Esophagus mucosa (tissue), 1 donor: ENCODE results near the gene SLC7A11. TPM values are rescaled to one million over a fixed set of nuclear protein-coding genes. Genes with fewer than 3 reads are reported as not detected.

Source experiments
- ATAC-seq: fragments of 200-7000 bp; cut with Tn5 transposase; one replicate; pipeline ENCODE4 v1.9.1; 2020
- total RNA-seq: library from RNA; stranded (reverse); gene quantifications from one replicate; pipeline ENCODE4 v1.2.4, GENCODE V29; 2023
- donor health status: DM: yes; HTN: yes; CAD: no.

Gene SLC7A11
- total RNA-seq, 1 donor from 2014 or later, result 16.3 TPM

DNA sequence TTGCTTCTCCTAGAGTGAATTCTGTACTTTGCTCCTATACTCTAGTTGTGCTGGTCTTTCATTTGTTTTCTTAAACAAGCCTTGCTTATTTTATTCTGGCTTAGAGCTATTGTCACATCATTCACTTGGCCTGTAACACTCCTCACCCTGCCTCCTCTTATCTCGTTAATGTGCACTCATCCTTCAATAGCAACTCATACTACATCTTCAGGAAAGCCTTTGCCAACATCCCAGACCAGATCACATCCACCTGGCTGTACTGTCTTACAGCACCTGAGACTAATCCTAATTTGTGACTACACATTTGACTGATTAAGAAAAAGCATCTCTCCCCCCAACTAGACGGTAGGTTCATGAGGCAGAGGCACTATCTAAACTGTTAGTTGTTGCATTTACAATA lies 80.8 kb downstream of the SLC7A11 start:
- ATAC-seq, result no peak

- ATAC-seq, result no peak
Measured at GRCh38 chr4:138158746-138159297, 83.3 kb downstream of the SLC7A11 start.

DNA sequence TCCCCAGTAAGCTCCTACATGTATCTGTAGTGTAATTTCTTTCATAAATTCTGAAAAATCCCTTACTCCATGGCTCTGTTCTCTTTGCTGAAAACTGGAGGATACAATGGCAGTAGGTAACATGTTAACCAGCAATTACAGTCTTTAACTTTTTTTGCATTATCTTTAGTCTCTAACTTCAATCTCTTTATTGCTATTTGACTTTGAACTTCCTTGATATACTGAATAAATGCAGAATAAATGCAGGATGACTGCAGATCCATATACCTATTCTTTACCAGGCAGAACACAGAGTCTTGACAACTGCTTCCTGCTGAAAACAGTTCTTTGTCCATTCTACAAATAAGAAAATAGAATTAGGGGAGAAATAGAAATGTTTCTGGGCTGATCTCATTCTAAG lies 101.3 kb downstream of the SLC7A11 start:
- ATAC-seq, result no peak

GRCh38 chr4:138138774-138139173 lies 103.4 kb downstream of the SLC7A11 start:
- ATAC-seq, result no peak

DNA sequence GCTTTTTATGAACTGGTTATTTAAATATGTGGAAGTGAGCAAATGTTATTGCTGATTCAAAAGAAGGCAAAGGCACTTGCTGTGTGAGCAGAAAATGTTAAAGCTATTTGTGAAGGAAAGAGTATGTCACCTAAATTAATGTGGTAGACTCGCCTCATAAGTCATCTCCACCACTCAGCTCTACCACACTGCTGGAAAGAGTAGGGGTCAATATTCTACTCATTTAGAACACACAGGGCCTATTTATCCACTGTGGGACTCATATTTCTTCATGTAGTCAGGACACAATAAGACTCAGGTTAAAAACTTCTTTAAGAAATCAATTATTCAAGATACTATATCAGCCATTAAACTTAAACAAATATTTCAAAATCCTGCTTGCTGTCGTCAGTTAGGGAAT lies 106.5 kb downstream of the SLC7A11 start:
- no peak for ATAC-seq

DNA sequence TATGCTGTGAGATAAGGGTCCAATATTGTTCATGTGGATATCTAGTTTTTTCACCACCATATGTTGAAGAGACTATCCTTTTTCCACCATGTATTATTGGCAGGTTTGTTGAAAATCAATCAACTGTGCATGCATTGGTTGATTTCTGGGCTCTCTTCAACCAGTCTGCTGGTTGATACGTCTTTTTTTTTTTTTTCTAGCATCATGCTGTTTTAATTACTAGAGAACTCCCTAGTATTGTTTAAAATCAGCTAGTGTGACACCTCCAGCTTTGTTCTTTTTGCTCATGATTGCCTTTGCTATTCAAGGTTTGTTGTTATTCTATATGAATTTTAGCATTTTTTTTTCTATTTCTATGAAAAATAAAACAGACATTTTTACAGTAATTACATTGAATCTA lies 123.9 kb downstream of the SLC7A11 start:
- no peak for ATAC-seq

- no peak for ATAC-seq
Measured at GRCh38 chr4:138115053-138115452, 127.1 kb downstream of the SLC7A11 start.

GRCh38 chr4:138114434-138114833 lies 127.7 kb downstream of the SLC7A11 start:
- ATAC-seq, result no peak
